Gastrocnemius medialis (tissue), 4 donors: ENCODE measurements around the gene RBM33. TPM values are rescaled to one million over a fixed set of nuclear protein-coding genes. Genes with fewer than 3 reads are reported as not detected.

Experiments
- ATAC-seq, 2 donors: fragments of 150-250 bp; one replicate each; pipeline ENCODE4 v1.9.1; 2016
- DNase-seq, 2 donors: peaks; one replicate each; pipeline ENCODE4 v3.0.0-alpha.2; 2019
- H3K27ac ChIP-seq, 4 donors: fragments of 200-600 bp; sonication (generic); 1 replicate in 1 of 4; 2 replicates in 3 of 4; pipeline ENCODE4 v1.5.1; 2016 to 2018; ENCODE audit warnings: mild to moderate bottlenecking in 2 of 4, moderate library complexity in 1 of 4
- H3K27me3 ChIP-seq, 3 donors: fragments of 200-600 bp; sonication (generic) in 2 of 3; 1 replicate in 1 of 3; 2 replicates in 2 of 3; pipeline versions ENCODE4 v1.5.1 to v1.6.0; 2016 to 2019; ENCODE audit warnings: mild to moderate bottlenecking in 1 of 3, moderate library complexity in 1 of 3
- H3K36me3 ChIP-seq, 2 donors: fragments of 200-600 bp; sonication (generic) in 1 of 2; one replicate each; pipeline ENCODE4 v1.5.1; 2017 to 2018
- H3K4me1 ChIP-seq, 2 donors: fragments of 200-600 bp; sonication (generic) in 1 of 2; one replicate each; pipeline ENCODE4 v1.5.1; 2016 to 2017; ENCODE audit warnings: mild to moderate bottlenecking in 2 of 2
- H3K4me3 ChIP-seq, 4 donors: fragments of 200-600 bp; sonication (generic) in 3 of 4; 1 replicate in 1 of 4; 2 replicates in 3 of 4; pipeline ENCODE4 v1.5.1; 2016 to 2019; ENCODE audit warnings: mild to moderate bottlenecking in 2 of 4
- H3K9me3 ChIP-seq, 3 donors: fragments of 200-600 bp; sonication (generic) in 2 of 3; 1 replicate in 1 of 3; 2 replicates in 2 of 3; pipeline ENCODE4 v1.5.1; 2016 to 2019
- POLR2A ChIP-seq, 2 donors: fragments of 450-650 bp; IDR thresholded peaks; one replicate each; pipeline ENCODE4 v1.6.1; 2017; ENCODE audit warnings: antibody characterized with exemption in 2 of 2, mild to moderate bottlenecking in 2 of 2, moderate library complexity in 2 of 2
- in situ Hi-C, 4 donors: fragments of 200-750 bp; cut with MboI; loops; one replicate each; pipeline versions ENCODE4 v1.15.0 to v1.8.0; 2017; ENCODE audit warnings: low sequenced_read_pairs in 4 of 4
- intact Hi-C: fragments of 100-400 bp; cut with DNase I; formaldehyde crosslinking; loops from one replicate; pipeline ENCODE4 v1.15.1; 2023; ENCODE audit warnings: low total_unique reads
- total RNA-seq, 4 donors: library from RNA; depleted of rRNA; stranded (reverse); fragments of >200 nt; gene quantifications; one replicate each; pipeline versions ENCODE4 v1.1.0 to v1.2.3, GENCODE V29; 2016
- TF ChIP-seq, protein P1 (sequence below), 5 experiments: fragments of 450-650 bp in 3 of 5; fragments of 200-600 bp in 2 of 5; sonication (generic) in 2 of 5; IDR thresholded peaks in 4 of 5; conservative IDR thresholded peaks in 1 of 5; 1 replicate in 4 of 5; 2 replicates in 1 of 5; pipeline ENCODE4 v1.5.1; 2016 to 2019; ENCODE audit warnings: antibody characterized with exemption in 5 of 5, mild to moderate bottlenecking in 3 of 5, moderate library complexity in 3 of 5

RBM33 gene
- total RNA-seq, 4 donors from 2014 or later, result 16.6 to 30.0 (median 28.1) TPM

DNA sequence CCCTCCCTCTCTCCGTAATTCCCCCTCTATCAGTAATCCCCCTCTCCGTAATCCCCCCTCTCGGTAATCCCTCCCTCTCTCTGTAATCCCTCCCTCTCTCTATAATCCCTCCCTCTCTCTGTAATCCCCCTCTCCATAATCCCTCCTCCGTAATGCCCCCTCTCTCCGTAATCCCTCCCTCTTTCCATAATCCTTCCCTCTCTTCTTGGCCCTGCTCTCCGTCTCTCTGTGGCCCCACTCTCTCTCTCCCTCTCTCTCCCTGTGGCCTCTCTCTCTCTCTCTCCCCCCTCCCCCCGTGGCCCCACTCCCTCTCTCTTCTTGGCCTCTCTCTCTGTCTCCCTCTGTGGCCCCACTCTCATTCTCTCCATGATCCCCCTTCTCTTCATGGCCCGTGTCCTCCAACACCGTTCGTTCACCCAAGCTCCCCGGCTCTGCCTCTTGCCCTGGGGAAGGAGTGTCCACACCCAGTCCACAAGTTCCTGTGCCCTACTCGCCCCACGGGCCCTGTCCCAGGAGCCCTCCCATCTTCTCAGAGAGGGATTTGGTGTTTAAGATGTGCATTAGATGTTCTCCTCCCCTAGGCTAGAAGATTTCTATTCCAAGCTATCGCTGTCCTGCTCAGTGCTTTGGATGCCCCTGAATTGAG is 148.0 kb downstream of the RBM33 start:
- intact Hi-C loops (no loop called here), in situ Hi-C loops (no loop called here)
- DNase-seq, result no peak
- Histone ChIP-seq H3K4me3 (no peak overlapping the region), H3K27ac (no peak overlapping the region), H3K36me3 (no peaks in the 10 kb centered on the region), H3K4me1 (peaks cover 0 to 4% of the 10 kb centered on the region in 2 donors), H3K27me3 (peaks cover 20 to 25% (median 20%) of the 10 kb centered on the region in 3 donors), H3K9me3 (no peaks in the 10 kb centered on the region)
- TF ChIP-seq POLR2A (IDR thresholded peaks at IDR 0.05), result no peak
- TF ChIP-seq, protein P1, sequence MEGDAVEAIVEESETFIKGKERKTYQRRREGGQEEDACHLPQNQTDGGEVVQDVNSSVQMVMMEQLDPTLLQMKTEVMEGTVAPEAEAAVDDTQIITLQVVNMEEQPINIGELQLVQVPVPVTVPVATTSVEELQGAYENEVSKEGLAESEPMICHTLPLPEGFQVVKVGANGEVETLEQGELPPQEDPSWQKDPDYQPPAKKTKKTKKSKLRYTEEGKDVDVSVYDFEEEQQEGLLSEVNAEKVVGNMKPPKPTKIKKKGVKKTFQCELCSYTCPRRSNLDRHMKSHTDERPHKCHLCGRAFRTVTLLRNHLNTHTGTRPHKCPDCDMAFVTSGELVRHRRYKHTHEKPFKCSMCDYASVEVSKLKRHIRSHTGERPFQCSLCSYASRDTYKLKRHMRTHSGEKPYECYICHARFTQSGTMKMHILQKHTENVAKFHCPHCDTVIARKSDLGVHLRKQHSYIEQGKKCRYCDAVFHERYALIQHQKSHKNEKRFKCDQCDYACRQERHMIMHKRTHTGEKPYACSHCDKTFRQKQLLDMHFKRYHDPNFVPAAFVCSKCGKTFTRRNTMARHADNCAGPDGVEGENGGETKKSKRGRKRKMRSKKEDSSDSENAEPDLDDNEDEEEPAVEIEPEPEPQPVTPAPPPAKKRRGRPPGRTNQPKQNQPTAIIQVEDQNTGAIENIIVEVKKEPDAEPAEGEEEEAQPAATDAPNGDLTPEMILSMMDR (IDR thresholded peaks at IDR 0.05 in 4 of 5, conservative IDR thresholded peaks at IDR 0.05 in 1 of 5), result no peak
- no peak for ATAC-seq

DNA sequence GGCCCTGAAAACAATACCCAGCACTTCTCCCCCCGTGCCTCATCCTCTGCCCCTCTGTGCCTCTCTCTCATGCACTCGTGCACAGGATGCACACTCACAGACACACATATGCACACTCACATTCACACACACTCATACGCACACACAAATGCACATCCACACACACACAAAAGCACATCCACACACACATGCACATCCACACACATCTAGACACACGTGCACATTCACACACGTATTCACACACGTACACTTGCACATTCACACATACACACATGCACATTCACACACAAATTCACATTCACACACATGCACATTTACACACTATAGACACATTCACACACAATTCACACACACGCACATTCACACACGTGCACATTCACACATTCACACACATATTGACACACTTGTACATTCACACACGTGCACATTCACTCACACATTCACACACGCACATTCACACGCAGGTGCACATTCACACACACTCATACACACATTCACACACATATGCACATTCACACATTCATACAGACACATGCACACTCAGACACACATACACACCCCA is 148.6 kb downstream of the RBM33 start:
- no peak for DNase-seq
- intact Hi-C loops, result no loop called here
- Histone ChIP-seq H3K27ac (no peak overlapping the region), H3K27me3 (peaks cover 16 to 19% (median 16%) of the 10 kb centered on the region in 3 donors), H3K36me3 (no peaks in the 10 kb centered on the region), H3K4me1 (peaks cover 0 to 4% of the 10 kb centered on the region in 2 donors), H3K4me3 (no peak overlapping the region), H3K9me3 (no peaks in the 10 kb centered on the region)
- TF ChIP-seq, protein P1 (IDR thresholded peaks at IDR 0.05 in 4 of 5, conservative IDR thresholded peaks at IDR 0.05 in 1 of 5), result no peak
- TF ChIP-seq POLR2A (IDR thresholded peaks at IDR 0.05), result no peak
- in situ Hi-C loops, result no loop called here
- ATAC-seq, result no peak

DNA sequence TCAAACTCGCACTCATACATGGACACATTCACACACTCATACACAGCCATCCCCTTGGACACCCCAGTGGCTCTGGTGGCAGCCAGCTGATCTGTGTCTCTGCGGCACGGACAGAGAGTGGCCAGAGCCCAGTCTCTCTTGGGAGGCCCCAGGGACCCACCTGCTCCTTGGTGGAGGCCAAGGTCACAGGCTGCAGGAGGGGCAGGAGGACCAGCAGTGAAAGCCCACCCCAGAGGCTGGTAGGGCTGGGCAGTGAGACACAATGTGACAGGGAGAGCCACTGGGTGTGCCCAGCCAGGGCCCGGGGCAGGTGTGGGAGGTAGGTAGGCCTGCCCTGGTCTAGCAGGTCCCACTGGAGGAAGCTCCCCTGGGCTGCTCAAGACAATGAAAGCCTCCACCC is 149.3 kb downstream of the RBM33 start:
- no peak overlapping the region for H3K4me3 ChIP-seq
- no peak for TF ChIP-seq POLR2A (IDR thresholded peaks at IDR 0.05)
- TF ChIP-seq, protein P1 (IDR thresholded peaks at IDR 0.05 in 4 of 5, conservative IDR thresholded peaks at IDR 0.05 in 1 of 5), result no peak
- H3K27ac ChIP-seq, result no peak overlapping the region
- in situ Hi-C loops, result no loop called here
- H3K4me1 ChIP-seq, result peaks cover 0 to 4% of the 10 kb centered on the region in 2 donors
- H3K9me3 ChIP-seq, result no peaks in the 10 kb centered on the region
- DNase-seq (no peak), ATAC-seq (no peak)
- intact Hi-C loops, result no loop called here
- peaks cover 16% of the 10 kb centered on the region in 3 donors for H3K27me3 ChIP-seq
- H3K36me3 ChIP-seq, result no peaks in the 10 kb centered on the region

DNA sequence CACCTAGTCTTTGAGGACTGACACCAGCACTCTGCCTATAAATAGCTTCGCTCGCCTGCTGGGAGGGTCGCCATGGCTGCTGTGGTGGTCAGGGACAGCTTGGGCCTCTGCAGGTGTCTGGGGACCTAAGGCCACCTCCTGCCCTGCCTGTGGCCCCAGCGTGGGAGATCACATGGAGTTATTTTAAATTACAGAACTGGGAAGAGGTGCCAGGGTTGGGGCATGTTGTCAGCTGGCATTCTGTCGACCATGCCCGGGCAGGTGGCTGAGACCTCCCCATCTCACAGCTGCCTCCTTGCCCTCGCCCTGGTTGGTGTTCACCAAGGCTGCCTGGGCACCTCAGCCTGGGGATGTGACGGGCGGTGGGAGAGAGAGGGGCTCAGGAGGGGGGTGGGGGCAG is 149.7 kb downstream of the RBM33 start:
- Histone ChIP-seq H3K27me3 (peaks cover 16% of the 10 kb centered on the region in 3 donors), H3K36me3 (no peaks in the 10 kb centered on the region), H3K9me3 (no peaks in the 10 kb centered on the region), H3K4me3 (no peak overlapping the region), H3K27ac (no peak overlapping the region), H3K4me1 (peaks cover 0 to 4% of the 10 kb centered on the region in 2 donors)
- DNase-seq, result no peak
- no peak for ATAC-seq
- intact Hi-C loops, result no loop called here
- TF ChIP-seq POLR2A (IDR thresholded peaks at IDR 0.05), result no peak
- TF ChIP-seq, protein P1 (IDR thresholded peaks at IDR 0.05 in 4 of 5, conservative IDR thresholded peaks at IDR 0.05 in 1 of 5), result no peak
- in situ Hi-C loops, result no loop called here
